ENCODE data around the gene SCEL. TPM values are rescaled to one million over a fixed set of nuclear protein-coding genes. Genes with fewer than 3 reads are reported as not detected.
"Not testable (repeated sequence)": the region's sequence is repeated elsewhere in the genome, so short reads cannot be mapped to it uniquely, and the experiment has no call there.

The SCEL gene
- total RNA-seq, 4 donors from 2014 or later, result 255 to 453 (median 376) TPM

DNA sequence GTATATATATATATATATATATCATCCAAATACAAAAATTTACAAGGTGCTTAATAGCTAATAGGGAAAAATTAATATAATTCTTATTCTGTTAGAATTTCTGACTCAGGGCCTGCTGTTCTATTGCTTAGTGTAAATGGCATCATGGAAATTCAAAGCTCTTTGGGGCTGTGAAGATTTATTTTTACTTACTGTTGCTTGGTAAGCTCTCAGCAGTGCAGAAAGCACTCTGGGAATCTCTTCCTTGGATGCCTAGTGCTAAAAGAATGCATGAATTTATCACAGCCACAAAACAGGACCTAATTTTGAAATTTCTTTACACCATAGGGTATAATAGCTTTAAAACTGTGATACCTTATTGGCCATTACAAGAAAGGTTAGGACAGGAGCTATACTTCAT, 92.7 kb downstream of the SCEL start:
- TF ChIP-seq, protein P1, sequence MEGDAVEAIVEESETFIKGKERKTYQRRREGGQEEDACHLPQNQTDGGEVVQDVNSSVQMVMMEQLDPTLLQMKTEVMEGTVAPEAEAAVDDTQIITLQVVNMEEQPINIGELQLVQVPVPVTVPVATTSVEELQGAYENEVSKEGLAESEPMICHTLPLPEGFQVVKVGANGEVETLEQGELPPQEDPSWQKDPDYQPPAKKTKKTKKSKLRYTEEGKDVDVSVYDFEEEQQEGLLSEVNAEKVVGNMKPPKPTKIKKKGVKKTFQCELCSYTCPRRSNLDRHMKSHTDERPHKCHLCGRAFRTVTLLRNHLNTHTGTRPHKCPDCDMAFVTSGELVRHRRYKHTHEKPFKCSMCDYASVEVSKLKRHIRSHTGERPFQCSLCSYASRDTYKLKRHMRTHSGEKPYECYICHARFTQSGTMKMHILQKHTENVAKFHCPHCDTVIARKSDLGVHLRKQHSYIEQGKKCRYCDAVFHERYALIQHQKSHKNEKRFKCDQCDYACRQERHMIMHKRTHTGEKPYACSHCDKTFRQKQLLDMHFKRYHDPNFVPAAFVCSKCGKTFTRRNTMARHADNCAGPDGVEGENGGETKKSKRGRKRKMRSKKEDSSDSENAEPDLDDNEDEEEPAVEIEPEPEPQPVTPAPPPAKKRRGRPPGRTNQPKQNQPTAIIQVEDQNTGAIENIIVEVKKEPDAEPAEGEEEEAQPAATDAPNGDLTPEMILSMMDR (IDR thresholded peaks at IDR 0.05), result no peak
- no peak for TF ChIP-seq POLR2A (IDR thresholded peaks at IDR 0.05)
- H3K4me3 ChIP-seq, result no peak overlapping the region
- intact Hi-C loops (cut with DNase I), result no loop called here
- peaks cover 0 to 49% (median 0%) of the 10 kb centered on the region in 3 donors for H3K36me3 ChIP-seq
- H3K4me1 ChIP-seq, result no peaks in the 10 kb centered on the region
- no peak for DNase-seq
- H3K27ac ChIP-seq, result no peak overlapping the region
- H3K9me3 ChIP-seq, result no peaks in the 10 kb centered on the region
- no peaks in the 10 kb centered on the region for H3K27me3 ChIP-seq

GRCh38 chr13:77637588-77637987, 102.1 kb downstream of the SCEL start:
- TF ChIP-seq POLR2A (IDR thresholded peaks at IDR 0.05), result no peak
- TF ChIP-seq, protein P1 (IDR thresholded peaks at IDR 0.05), result no peak
- no peak overlapping the region for H3K27ac ChIP-seq
- intact Hi-C loops (cut with DNase I), result no loop called here
- no peaks in the 10 kb centered on the region for H3K27me3 ChIP-seq
- H3K9me3 ChIP-seq, result no peaks in the 10 kb centered on the region
- 71 to 77% methylated on average over 1 of the region's 1 CpG for WGBS, 2 donors
- H3K4me1 ChIP-seq, result no peaks in the 10 kb centered on the region
- DNase-seq, result no peak
- peaks cover 0 to 51% (median 0%) of the 10 kb centered on the region in 3 donors for H3K36me3 ChIP-seq
- no peak overlapping the region for H3K4me3 ChIP-seq

GRCh38 chr13:77650409-77650808, 114.9 kb downstream of the SCEL start:
- intact Hi-C loops (cut with DNase I), result no loop called here
- Histone ChIP-seq H3K4me3 (no peak overlapping the region), H3K9me3 (no peaks in the 10 kb centered on the region), H3K36me3 (peaks cover 0 to 6% (median 0%) of the 10 kb centered on the region in 3 donors), H3K4me1 (no peaks in the 10 kb centered on the region), H3K27me3 (no peaks in the 10 kb centered on the region), H3K27ac (no peak overlapping the region)
- no peak for DNase-seq
- TF ChIP-seq POLR2A (IDR thresholded peaks at IDR 0.05), result no peak
- TF ChIP-seq, protein P1 (IDR thresholded peaks at IDR 0.05), result no peak

- H3K4me3 ChIP-seq, result no peak overlapping the region
- 83 to 87% methylated on average over 2 of the region's 2 CpGs for WGBS, 2 donors
- TF ChIP-seq, protein P1 (IDR thresholded peaks at IDR 0.05), result no peak
- no peak for TF ChIP-seq POLR2A (IDR thresholded peaks at IDR 0.05)
- no peaks in the 10 kb centered on the region for H3K4me1 ChIP-seq
- no peaks in the 10 kb centered on the region for H3K9me3 ChIP-seq
- H3K27me3 ChIP-seq, result no peaks in the 10 kb centered on the region
- intact Hi-C loops (cut with DNase I), result no loop called here
- no peaks in the 10 kb centered on the region for H3K36me3 ChIP-seq
- H3K27ac ChIP-seq, result no peak overlapping the region
- DNase-seq, result no peak
Measured at GRCh38 chr13:77653301-77653700, 117.8 kb downstream of the SCEL start.

DNA sequence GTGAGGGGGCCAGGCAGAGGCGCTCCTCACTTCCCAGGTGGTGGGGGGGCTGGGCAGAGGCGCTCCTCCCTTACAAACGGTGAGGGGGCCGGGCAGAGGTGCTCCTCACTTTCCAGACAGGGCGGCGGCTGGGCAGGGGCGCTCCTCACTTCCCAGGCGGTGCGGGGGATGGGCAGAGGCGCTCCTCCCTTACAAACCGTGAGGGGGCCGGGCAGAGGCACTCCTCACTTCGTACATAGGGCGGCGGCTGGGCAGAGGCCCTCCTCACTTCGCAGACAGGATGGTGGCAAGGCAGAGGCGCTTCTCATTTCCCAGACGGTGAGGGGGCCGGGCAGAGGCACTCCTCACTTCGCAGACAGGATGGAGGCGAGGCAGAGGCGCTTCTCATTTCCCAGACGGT, 124.5 kb downstream of the SCEL start:
- H3K4me3 ChIP-seq; intact Hi-C loops (cut with DNase I); H3K27ac ChIP-seq; H3K4me1 ChIP-seq; DNase-seq; H3K9me3 ChIP-seq; H3K27me3 ChIP-seq; H3K36me3 ChIP-seq: not testable (repeated sequence)
- WGBS, 2 donors, result no CpG with 5 or more reads among the region's 23 CpGs

DNA sequence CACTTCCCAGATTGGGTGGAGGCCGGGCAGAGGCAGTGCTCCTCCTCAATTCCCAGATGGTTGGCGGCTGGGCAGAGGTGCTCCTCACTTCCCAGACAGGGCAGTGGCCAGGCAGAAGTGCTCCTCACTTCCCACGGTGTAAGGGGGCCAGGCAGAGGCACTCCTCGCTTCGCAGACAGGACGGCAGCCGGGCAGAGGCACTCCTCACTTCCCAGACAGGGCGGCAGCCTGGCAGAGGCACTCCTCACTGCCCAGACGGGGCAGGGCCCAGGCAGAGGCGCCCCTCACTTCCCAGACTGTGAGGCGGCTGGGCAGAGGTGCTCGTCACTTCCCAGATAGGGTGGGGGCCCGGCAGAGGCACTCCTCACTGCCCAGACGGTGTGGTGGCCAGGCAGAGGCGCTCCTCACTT, 125.3 kb downstream of the SCEL start:
- no peaks in the 10 kb centered on the region for H3K9me3 ChIP-seq
- H3K4me3 ChIP-seq, result no peak overlapping the region
- no peaks in the 10 kb centered on the region for H3K4me1 ChIP-seq
- DNase-seq, result no peak
- no peak for TF ChIP-seq POLR2A (IDR thresholded peaks at IDR 0.05)
- no peaks in the 10 kb centered on the region for H3K27me3 ChIP-seq
- no CpG with 5 or more reads among the region's 15 CpGs for WGBS, 2 donors
- H3K27ac ChIP-seq, result no peak overlapping the region
- intact Hi-C loops (cut with DNase I), result no loop called here
- no peaks in the 10 kb centered on the region for H3K36me3 ChIP-seq

DNA sequence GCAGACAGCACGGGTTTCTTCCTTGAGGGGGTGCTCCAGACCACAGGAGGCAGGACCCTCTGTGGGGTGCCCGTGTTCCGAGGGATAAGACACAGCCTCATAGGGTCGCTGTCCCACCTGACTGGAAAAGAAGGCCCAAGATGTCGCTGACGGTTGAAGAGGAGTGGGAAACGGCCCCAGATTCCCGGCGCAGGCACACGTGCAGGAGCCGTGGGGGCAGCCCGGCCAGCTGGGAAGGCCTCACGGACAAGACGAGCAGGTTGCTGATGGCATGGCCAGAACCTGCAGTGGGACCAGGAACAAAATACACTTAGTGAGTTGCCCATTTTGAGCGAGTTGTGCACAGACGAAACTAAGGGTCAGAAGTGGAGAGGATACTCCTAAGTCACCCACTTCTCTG, 126.8 kb downstream of the SCEL start:
- DNase-seq; H3K4me3 ChIP-seq; intact Hi-C loops (cut with DNase I); H3K27me3 ChIP-seq; H3K4me1 ChIP-seq; H3K9me3 ChIP-seq; H3K36me3 ChIP-seq; H3K27ac ChIP-seq: not testable (repeated sequence)
- WGBS, 2 donors, result 79 to 93% methylated on average over 5 to 9 of the region's 16 CpGs

DNA sequence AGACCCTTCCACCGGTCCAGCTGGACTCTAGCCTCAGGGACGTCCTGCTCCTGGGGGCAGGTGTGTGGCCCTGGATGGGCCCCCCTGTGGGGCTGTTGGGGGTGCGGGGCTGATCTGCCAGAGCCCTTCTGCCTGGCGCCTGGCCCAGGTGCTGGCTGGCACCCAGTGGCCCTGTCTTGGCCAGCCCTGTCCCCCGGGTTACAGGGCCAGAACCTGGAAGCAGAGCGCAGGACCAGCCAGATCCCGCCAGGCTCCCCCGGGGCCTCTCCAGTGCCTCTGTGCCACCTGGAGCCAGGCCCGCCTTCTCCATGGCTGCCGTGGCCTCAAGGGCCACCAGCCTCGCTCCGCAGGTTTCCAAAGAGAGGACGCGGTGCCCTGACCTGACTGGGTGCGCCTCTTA, 127.3 kb downstream of the SCEL start:
- H3K27ac ChIP-seq; H3K9me3 ChIP-seq; H3K27me3 ChIP-seq; intact Hi-C loops (cut with DNase I); H3K4me3 ChIP-seq; DNase-seq; H3K36me3 ChIP-seq; H3K4me1 ChIP-seq: not testable (repeated sequence)
- WGBS, 2 donors, result 90% methylated on average over 2 of the region's 15 CpGs; no CpG with 5 or more reads in 1 of the 2 donors

Data from esophagus squamous epithelium (tissue), 5 donors.